ENCODE measurements around the gene CPA5.

CPA5 gene

GRCh38 chr7:130365511-130366441, 21.2 kb downstream of the CPA5 start:
- no peak for DNase-seq (ENCODE audit: insufficient read length, low spot score)

GRCh38 chr7:130366564-130366963, 21.9 kb downstream of the CPA5 start:
- no peak for DNase-seq (ENCODE audit: insufficient read length, low spot score)

More at GRCh38 chr7:130365511-130366441, 21.2 kb downstream of the CPA5 start:
- TF ChIP-seq CTCF (IDR thresholded peaks at IDR 0.05; ENCODE audit: insufficient read depth, missing control alignments): no peak
- no peak for FAIRE-seq

GRCh38 chr7:130367088-130367755, 22.6 kb downstream of the CPA5 start:
- no peak for FAIRE-seq
- no peak for TF ChIP-seq CTCF (IDR thresholded peaks at IDR 0.05; ENCODE audit: insufficient read depth, missing control alignments)
- no peak for DNase-seq (ENCODE audit: insufficient read length, low spot score)

More at GRCh38 chr7:130366564-130366963, 21.9 kb downstream of the CPA5 start:
- TF ChIP-seq CTCF (IDR thresholded peaks at IDR 0.05; ENCODE audit: insufficient read depth, missing control alignments): no peak
- FAIRE-seq: no peak

GRCh38 chr7:130367836-130368746, 23.5 kb downstream of the CPA5 start:
- no peak for DNase-seq (ENCODE audit: insufficient read length, low spot score)
- FAIRE-seq: no peak
- TF ChIP-seq CTCF (IDR thresholded peaks at IDR 0.05; ENCODE audit: insufficient read depth, missing control alignments): no peak

GRCh38 chr7:130369110-130369711, 24.6 kb downstream of the CPA5 start:
- TF ChIP-seq CTCF (IDR thresholded peaks at IDR 0.05; ENCODE audit: insufficient read depth, missing control alignments): no peak
- no peak for FAIRE-seq
- no peak for DNase-seq (ENCODE audit: insufficient read length, low spot score)

- FAIRE-seq: no peak
- TF ChIP-seq CTCF (IDR thresholded peaks at IDR 0.05; ENCODE audit: insufficient read depth, missing control alignments): no peak
- DNase-seq (ENCODE audit: insufficient read length, low spot score): no peak
Observed at GRCh38 chr7:130369831-130370550, 25.4 kb downstream of the CPA5 start.
